Caco-2 (cell line): Measurements from ENCODE around the gene RBMX2. TPM values are rescaled to one million over a fixed set of nuclear protein-coding genes. Genes with fewer than 3 reads are reported as not detected.

Experiments used
- BruUV-seq: library from RNA; stranded (reverse); fragments of 400-500 nt; replicated peaks from 2 replicates; lab custom pipeline; 2021; lab: Mats Ljungman, UMichigan
- CTCF ChIA-PET: fragments of 300-600 bp; sonication (Branson Sonifier 250); formaldehyde crosslinking; loops from one replicate; lab custom pipeline; 2022; ENCODE audit warnings: antibody characterized with exemption; lab: Charles Lee
- POLR2A ChIA-PET: fragments of 300-600 bp; sonication (Branson Sonifier 250); formaldehyde crosslinking; loops from one replicate; lab custom pipeline; 2022; ENCODE audit warnings: antibody characterized with exemption; lab: Charles Lee
- DNase-seq, 2 experiments: peaks; one replicate each; pipeline versions ENCODE4 v3.0.0 to v3.0.0-alpha.2; 2020 to 2022
- H3K27me3 ChIP-seq: replicated peaks from 2 replicates; pipeline ENCODE4 v1.6.0; 2011; ENCODE audit warnings: low read length; ENCODE audit not compliant: control insufficient read depth, insufficient read depth
- H3K36me3 ChIP-seq: 2 replicates; pipeline ENCODE4 v1.5.1; 2011; ENCODE audit warnings: low read length; ENCODE audit not compliant: control insufficient read depth, insufficient read depth
- H3K4me1 ChIP-seq: fragments of 250-450 bp; sonication (Bioruptor Pico); 2 replicates; pipeline ENCODE4 v1.5.1; 2020; ENCODE audit warnings: mild to moderate bottlenecking
- H3K4me3 ChIP-seq: 2 replicates; pipeline ENCODE4 v1.5.1; 2011; ENCODE audit warnings: low read depth, mild to moderate bottlenecking, control low read depth, low read length
- H3K9me3 ChIP-seq: fragments of 250-450 bp; sonication (Bioruptor Pico); 2 replicates; pipeline ENCODE4 v1.5.1; 2020; ENCODE audit warnings: mild to moderate bottlenecking, moderate library complexity
- H3K27ac Mint-ChIP-seq: one replicate; pipeline ENCODE4 v1.8.0; 2022; ENCODE audit warnings: mixed read lengths; ENCODE audit not compliant: unreplicated experiment
- H3K27me3 Mint-ChIP-seq: one replicate; pipeline ENCODE4 v1.8.0; 2022; ENCODE audit warnings: mixed read lengths; ENCODE audit not compliant: insufficient read depth, unreplicated experiment
- H3K36me3 Mint-ChIP-seq: one replicate; pipeline ENCODE4 v1.8.0; 2022; ENCODE audit warnings: mild to moderate bottlenecking, mixed read lengths; ENCODE audit not compliant: insufficient read depth, unreplicated experiment
- H3K4me1 Mint-ChIP-seq: one replicate; pipeline ENCODE4 v1.8.0; 2022; ENCODE audit warnings: low read depth, mixed read lengths; ENCODE audit not compliant: unreplicated experiment
- H3K4me3 Mint-ChIP-seq: one replicate; pipeline ENCODE4 v1.8.0; 2022; ENCODE audit warnings: mild to moderate bottlenecking, moderate library complexity, mixed read lengths; ENCODE audit not compliant: unreplicated experiment
- H3K9me3 Mint-ChIP-seq: one replicate; pipeline ENCODE4 v1.8.0; 2022; ENCODE audit warnings: mixed read lengths; ENCODE audit not compliant: unreplicated experiment
- intact Hi-C: fragments of 100-400 bp; cut with micrococcal nuclease; formaldehyde crosslinking; loops from one replicate; pipeline ENCODE4 v1.10.0; 2022; ENCODE audit not compliant: unreplicated experiment
- total RNA-seq: library from RNA; stranded (reverse); gene quantifications from 2 replicates; pipeline ENCODE4 v1.2.3, GENCODE V29; 2022
- TF ChIP-seq, protein P1 (sequence below), 2 experiments: fragments of 200-600 bp in 1 of 2; IDR thresholded peaks; 1 replicate in 1 of 2; 2 replicates in 1 of 2; pipeline versions ENCODE4 v1.5.1 to v1.8.0; 2011 to 2022; ENCODE audit warnings: antibody characterized with exemption in 1 of 2, control low read depth in 1 of 2, inconsistent platforms in 1 of 2, low read depth in 1 of 2, low read length in 1 of 2, mild to moderate bottlenecking in 1 of 2, moderate library complexity in 1 of 2; ENCODE audit not compliant: insufficient read depth in 1 of 2, severe bottlenecking in 1 of 2, unreplicated experiment in 1 of 2

Gene RBMX2
- total RNA-seq, 1 experiment from 2014 or later = 22.6 TPM

- no peaks in the 10 kb centered on the region for H3K27me3 ChIP-seq
- H3K36me3 ChIP-seq = no peaks in the 10 kb centered on the region
- no peak for DNase-seq
- no peak overlapping the region for H3K4me3 ChIP-seq
- Mint-ChIP-seq H3K36me3 (no peaks in the 10 kb centered on the region), H3K27me3 (no peaks in the 10 kb centered on the region), H3K4me3 (no peak overlapping the region), H3K9me3 (no peaks in the 10 kb centered on the region), H3K4me1 (no peaks in the 10 kb centered on the region), H3K27ac (no peak overlapping the region)
- intact Hi-C loops = no loop called here
- TF ChIP-seq, protein P1, sequence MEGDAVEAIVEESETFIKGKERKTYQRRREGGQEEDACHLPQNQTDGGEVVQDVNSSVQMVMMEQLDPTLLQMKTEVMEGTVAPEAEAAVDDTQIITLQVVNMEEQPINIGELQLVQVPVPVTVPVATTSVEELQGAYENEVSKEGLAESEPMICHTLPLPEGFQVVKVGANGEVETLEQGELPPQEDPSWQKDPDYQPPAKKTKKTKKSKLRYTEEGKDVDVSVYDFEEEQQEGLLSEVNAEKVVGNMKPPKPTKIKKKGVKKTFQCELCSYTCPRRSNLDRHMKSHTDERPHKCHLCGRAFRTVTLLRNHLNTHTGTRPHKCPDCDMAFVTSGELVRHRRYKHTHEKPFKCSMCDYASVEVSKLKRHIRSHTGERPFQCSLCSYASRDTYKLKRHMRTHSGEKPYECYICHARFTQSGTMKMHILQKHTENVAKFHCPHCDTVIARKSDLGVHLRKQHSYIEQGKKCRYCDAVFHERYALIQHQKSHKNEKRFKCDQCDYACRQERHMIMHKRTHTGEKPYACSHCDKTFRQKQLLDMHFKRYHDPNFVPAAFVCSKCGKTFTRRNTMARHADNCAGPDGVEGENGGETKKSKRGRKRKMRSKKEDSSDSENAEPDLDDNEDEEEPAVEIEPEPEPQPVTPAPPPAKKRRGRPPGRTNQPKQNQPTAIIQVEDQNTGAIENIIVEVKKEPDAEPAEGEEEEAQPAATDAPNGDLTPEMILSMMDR (IDR thresholded peaks at IDR 0.05; ENCODE audit: insufficient read depth in 1 of 2, low read depth in 1 of 2, low read length in 1 of 2, severe bottlenecking in 1 of 2, unreplicated experiment in 1 of 2) = no peak
- ChIA-PET CTCF (no interaction called here), POLR2A (no interaction called here)
- H3K4me1 ChIP-seq = no peaks in the 10 kb centered on the region
- BruUV-seq = no TSS peak
- no peaks in the 10 kb centered on the region for H3K9me3 ChIP-seq
Observed at GRCh38 chrX:130416785-130417184, 15.0 kb downstream of the RBMX2 start.

- Mint-ChIP-seq H3K36me3 (no peaks in the 10 kb centered on the region), H3K27ac (no peak overlapping the region), H3K9me3 (no peaks in the 10 kb centered on the region), H3K27me3 (no peaks in the 10 kb centered on the region), H3K4me3 (no peak overlapping the region), H3K4me1 (no peaks in the 10 kb centered on the region)
- H3K4me1 ChIP-seq = no peaks in the 10 kb centered on the region
- no peaks in the 10 kb centered on the region for H3K9me3 ChIP-seq
- no peak for DNase-seq
- ChIA-PET POLR2A (no interaction called here), CTCF (no interaction called here)
- TF ChIP-seq, protein P1 (IDR thresholded peaks at IDR 0.05; ENCODE audit: insufficient read depth in 1 of 2, low read depth in 1 of 2, low read length in 1 of 2, severe bottlenecking in 1 of 2, unreplicated experiment in 1 of 2) = no peak
- BruUV-seq = no TSS peak
- intact Hi-C loops = no loop called here
- no peaks in the 10 kb centered on the region for H3K27me3 ChIP-seq
- H3K4me3 ChIP-seq = no peak overlapping the region
- H3K36me3 ChIP-seq = no peaks in the 10 kb centered on the region
Observed at GRCh38 chrX:130418066-130418465, 16.3 kb downstream of the RBMX2 start.

DNA sequence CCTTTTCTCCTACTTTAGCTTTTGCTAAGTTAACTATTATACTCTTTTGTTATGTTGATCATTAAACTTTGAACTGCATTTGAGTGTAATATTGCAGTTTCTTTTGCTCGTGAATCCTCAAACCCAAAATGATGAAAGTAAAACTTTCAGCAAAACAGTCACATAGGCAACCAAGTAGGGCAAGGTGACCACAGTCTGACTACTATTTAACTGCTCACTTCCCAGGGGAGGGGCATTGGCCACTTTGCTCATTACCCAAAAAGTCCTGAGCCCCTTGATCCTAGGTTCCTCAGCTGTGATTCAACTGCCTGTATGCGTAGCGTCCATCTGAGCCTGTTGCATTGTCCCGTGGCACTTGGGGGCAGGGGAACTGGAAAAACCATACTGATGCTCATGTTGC, 17.0 kb downstream of the RBMX2 start:
- intact Hi-C loops = no loop called here
- CTCF ChIA-PET = no interaction called here
- Histone ChIP-seq H3K4me1 (no peaks in the 10 kb centered on the region), H3K4me3 (no peak overlapping the region), H3K9me3 (no peaks in the 10 kb centered on the region), H3K27me3 (no peaks in the 10 kb centered on the region), H3K36me3 (no peaks in the 10 kb centered on the region)
- BruUV-seq = no TSS peak
- Mint-ChIP-seq H3K4me1 (no peaks in the 10 kb centered on the region), H3K27ac (no peak overlapping the region), H3K27me3 (no peaks in the 10 kb centered on the region), H3K4me3 (no peak overlapping the region), H3K9me3 (no peaks in the 10 kb centered on the region), H3K36me3 (no peaks in the 10 kb centered on the region)
- TF ChIP-seq, protein P1 (IDR thresholded peaks at IDR 0.05; ENCODE audit: insufficient read depth in 1 of 2, low read depth in 1 of 2, low read length in 1 of 2, severe bottlenecking in 1 of 2, unreplicated experiment in 1 of 2) = no peak
- DNase-seq = no peak
- POLR2A ChIA-PET = no interaction called here
